Measurements from ENCODE around the gene ACTRT2.
A peak's percentile ranks its signal among the peaks of the same experiment; 100 is the strongest.

The ACTRT2 gene

GRCh38 chr1:3014050-3014440 lies 7.2 kb upstream of the ACTRT2 start:
- TF ChIP-seq CTCF (IDR thresholded peaks at IDR 0.05; ENCODE audit: poor library complexity, severe bottlenecking) = no peak

GRCh38 chr1:3014443-3015268 lies 6.6 kb upstream of the ACTRT2 start:
- Histone ChIP-seq H3K27ac (ENCODE audit: poor library complexity, severe bottlenecking) (no peak overlapping the region), H3K27me3 (ENCODE audit: insufficient read depth, poor library complexity, severe bottlenecking) (peaks cover 5% of the 10 kb centered on the region), H3K9me3 (ENCODE audit: severe bottlenecking) (no peaks in the 10 kb centered on the region), H3K4me1 (ENCODE audit: insufficient read depth, poor library complexity, severe bottlenecking) (no peaks in the 10 kb centered on the region), H3K36me3 (ENCODE audit: low read depth) (no peaks in the 10 kb centered on the region), H3K4me3 (ENCODE audit: severe bottlenecking) (no peak overlapping the region)
- DNase-seq (ENCODE audit: low spot score) = peak; percentile 38
- no peak for ATAC-seq (ENCODE audit: low read depth)
- TF ChIP-seq CTCF (IDR thresholded peaks at IDR 0.05; ENCODE audit: poor library complexity, severe bottlenecking) = no peak

More at GRCh38 chr1:3014050-3014440, 7.2 kb upstream of the ACTRT2 start:
- Histone ChIP-seq H3K27ac (ENCODE audit: poor library complexity, severe bottlenecking) (no peak overlapping the region), H3K4me3 (ENCODE audit: severe bottlenecking) (no peak overlapping the region), H3K4me1 (ENCODE audit: insufficient read depth, poor library complexity, severe bottlenecking) (no peaks in the 10 kb centered on the region), H3K9me3 (ENCODE audit: severe bottlenecking) (no peaks in the 10 kb centered on the region), H3K36me3 (ENCODE audit: low read depth) (no peaks in the 10 kb centered on the region), H3K27me3 (ENCODE audit: insufficient read depth, poor library complexity, severe bottlenecking) (peaks cover 5% of the 10 kb centered on the region)
- ATAC-seq (ENCODE audit: low read depth) (no peak), DNase-seq (ENCODE audit: low spot score) (peak; percentile 33)

GRCh38 chr1:3015269-3015635 lies 6.0 kb upstream of the ACTRT2 start:
- Histone ChIP-seq H3K27ac (ENCODE audit: poor library complexity, severe bottlenecking) (no peak overlapping the region), H3K4me1 (ENCODE audit: insufficient read depth, poor library complexity, severe bottlenecking) (no peaks in the 10 kb centered on the region), H3K27me3 (ENCODE audit: insufficient read depth, poor library complexity, severe bottlenecking) (peaks cover 5% of the 10 kb centered on the region), H3K36me3 (ENCODE audit: low read depth) (no peaks in the 10 kb centered on the region), H3K4me3 (ENCODE audit: severe bottlenecking) (no peak overlapping the region), H3K9me3 (ENCODE audit: severe bottlenecking) (no peaks in the 10 kb centered on the region)
- DNase-seq (ENCODE audit: low spot score) (peak; percentile 41), ATAC-seq (ENCODE audit: low read depth) (no peak)
- TF ChIP-seq CTCF (IDR thresholded peaks at IDR 0.05; ENCODE audit: poor library complexity, severe bottlenecking) = no peak

GRCh38 chr1:3015744-3016143 lies 5.5 kb upstream of the ACTRT2 start:
- H3K27me3 ChIP-seq (ENCODE audit: insufficient read depth, poor library complexity, severe bottlenecking) = peaks cover 5% of the 10 kb centered on the region
- no peak overlapping the region for H3K27ac ChIP-seq (ENCODE audit: poor library complexity, severe bottlenecking)
- no peak overlapping the region for H3K4me3 ChIP-seq (ENCODE audit: severe bottlenecking)
- DNase-seq (ENCODE audit: low spot score) (peak; percentile 34), ATAC-seq (ENCODE audit: low read depth) (no peak)
- H3K4me1 ChIP-seq (ENCODE audit: insufficient read depth, poor library complexity, severe bottlenecking) = no peaks in the 10 kb centered on the region
- H3K36me3 ChIP-seq (ENCODE audit: low read depth) = no peaks in the 10 kb centered on the region
- no peaks in the 10 kb centered on the region for H3K9me3 ChIP-seq (ENCODE audit: severe bottlenecking)
- TF ChIP-seq CTCF (IDR thresholded peaks at IDR 0.05; ENCODE audit: poor library complexity, severe bottlenecking) = no peak
